KOPT-K1 (cell line): ENCODE measurements around the gene PIF1.
"Not testable (repeated sequence)": the region's sequence is repeated elsewhere in the genome, so short reads cannot be mapped to it uniquely, and the experiment has no call there.

Experiments used
- H3K27ac ChIP-seq: fragments of 200-600 bp; sonication (generic); 2 replicates; pipeline ENCODE4 v1.5.1; 2016; ENCODE audit warnings: antibody characterized with exemption, mild to moderate bottlenecking, low read depth, low read length; ENCODE audit not compliant: poor library complexity, severe bottlenecking
- H3K36me3 ChIP-seq: fragments of 200-600 bp; sonication (generic); 2 replicates; pipeline ENCODE4 v1.5.1; 2017; ENCODE audit warnings: antibody characterized with exemption, mild to moderate bottlenecking, low read length, moderate library complexity; ENCODE audit not compliant: insufficient read depth
- H3K9me3 ChIP-seq: fragments of 200-600 bp; sonication (generic); 2 replicates; pipeline ENCODE4 v1.5.1; 2017; ENCODE audit warnings: antibody characterized with exemption, low read length, mild to moderate bottlenecking; ENCODE audit not compliant: insufficient read depth, poor library complexity, severe bottlenecking

Gene PIF1

GRCh38 chr15:64808785-64809453 lies 16.5 kb downstream of the PIF1 start:
- no peaks in the 10 kb centered on the region for H3K9me3 ChIP-seq
- H3K36me3 ChIP-seq = no peaks in the 10 kb centered on the region
- H3K27ac ChIP-seq = no peak overlapping the region

DNA sequence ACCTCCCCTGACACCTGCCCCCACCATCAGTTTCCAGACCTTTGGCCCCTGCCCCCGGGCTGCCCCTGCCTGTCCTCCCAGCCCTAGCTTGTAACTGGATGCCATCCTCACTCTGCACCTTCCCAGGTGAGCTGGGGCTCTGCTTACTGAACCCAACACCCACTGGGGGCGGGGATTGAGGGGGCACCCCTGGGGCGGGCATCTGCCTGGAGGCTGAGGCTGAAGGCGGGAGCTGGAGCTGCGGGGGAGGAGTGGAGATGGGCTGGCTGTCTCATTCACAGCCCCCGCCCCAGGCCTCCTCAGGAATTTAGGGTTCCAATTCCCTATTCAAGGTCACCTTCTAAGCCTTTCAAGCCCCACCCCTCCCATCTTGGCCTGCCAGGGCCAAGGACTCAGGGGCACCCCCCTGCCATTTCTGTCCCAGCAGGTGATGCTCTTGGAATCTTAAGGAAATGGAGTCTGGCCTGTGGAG lies 17.7 kb downstream of the PIF1 start:
- H3K36me3 ChIP-seq = no peaks in the 10 kb centered on the region

DNA sequence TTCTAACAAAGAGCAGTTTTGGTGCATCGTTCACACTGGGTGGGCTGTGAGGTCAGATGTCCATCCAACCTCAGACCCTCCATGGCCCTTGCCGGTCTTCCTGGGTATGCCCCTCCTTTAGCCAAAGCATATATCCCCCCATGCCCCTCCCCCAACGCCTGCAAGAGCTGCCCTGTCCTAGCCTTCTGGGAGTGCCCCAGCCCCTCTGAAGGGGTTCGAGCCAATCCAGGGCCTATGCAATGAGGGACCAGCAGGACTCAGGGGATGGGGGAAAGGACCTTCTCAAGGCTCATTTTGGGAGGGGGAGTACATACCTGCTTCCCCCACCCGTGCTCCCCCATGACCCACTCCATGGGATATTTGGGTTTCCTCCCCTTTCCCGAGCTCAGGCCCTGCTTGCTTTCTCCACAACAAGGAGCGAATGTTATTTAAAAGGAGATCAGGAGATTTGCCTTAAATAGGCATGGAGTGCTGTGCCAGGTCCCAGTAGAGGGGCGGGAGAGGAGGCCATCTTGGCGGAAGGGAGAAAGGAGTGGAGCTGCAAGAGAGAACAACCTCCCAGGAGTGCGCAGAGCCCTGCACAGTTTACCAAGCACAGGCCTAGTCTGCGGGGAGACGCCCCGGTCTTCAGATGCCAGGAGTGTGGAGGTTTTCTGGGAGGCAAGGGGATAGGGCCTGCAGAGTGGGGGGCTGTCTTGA lies 18.2 kb downstream of the PIF1 start:
- H3K36me3 ChIP-seq = no peaks in the 10 kb centered on the region
- no peak overlapping the region for H3K27ac ChIP-seq

More for the DNA sequence above, 17.7 kb downstream of the PIF1 start:
- Histone ChIP-seq H3K9me3 (no peaks in the 10 kb centered on the region), H3K27ac (no peak overlapping the region)

GRCh38 chr15:64806509-64806908 lies 18.9 kb downstream of the PIF1 start:
- H3K9me3 ChIP-seq = no peaks in the 10 kb centered on the region
- H3K27ac ChIP-seq = no peak overlapping the region
- no peaks in the 10 kb centered on the region for H3K36me3 ChIP-seq

More for the DNA sequence above, 18.2 kb downstream of the PIF1 start:
- no peaks in the 10 kb centered on the region for H3K9me3 ChIP-seq

DNA sequence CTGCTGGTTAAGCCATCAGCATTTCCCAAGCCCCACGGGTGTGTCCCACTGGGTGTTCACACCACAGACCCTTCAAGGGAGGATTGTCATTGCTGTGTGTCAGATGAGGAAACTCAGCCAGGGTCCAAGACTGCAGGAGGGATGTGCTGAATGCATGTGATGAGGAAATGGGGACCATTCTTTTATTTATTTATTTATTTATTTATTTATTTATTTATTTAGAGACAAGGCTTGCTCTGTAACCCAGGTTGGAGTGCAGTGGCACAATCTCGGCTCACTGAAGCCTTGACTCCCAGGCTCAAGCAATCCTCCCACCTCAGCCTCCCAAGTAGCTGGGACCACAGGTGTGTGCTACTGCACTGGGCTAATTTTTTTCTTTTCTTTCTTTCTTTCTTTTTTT lies 20.8 kb downstream of the PIF1 start:
- no peak overlapping the region for H3K27ac ChIP-seq
- H3K36me3 ChIP-seq = no peaks in the 10 kb centered on the region
- no peaks in the 10 kb centered on the region for H3K9me3 ChIP-seq

DNA sequence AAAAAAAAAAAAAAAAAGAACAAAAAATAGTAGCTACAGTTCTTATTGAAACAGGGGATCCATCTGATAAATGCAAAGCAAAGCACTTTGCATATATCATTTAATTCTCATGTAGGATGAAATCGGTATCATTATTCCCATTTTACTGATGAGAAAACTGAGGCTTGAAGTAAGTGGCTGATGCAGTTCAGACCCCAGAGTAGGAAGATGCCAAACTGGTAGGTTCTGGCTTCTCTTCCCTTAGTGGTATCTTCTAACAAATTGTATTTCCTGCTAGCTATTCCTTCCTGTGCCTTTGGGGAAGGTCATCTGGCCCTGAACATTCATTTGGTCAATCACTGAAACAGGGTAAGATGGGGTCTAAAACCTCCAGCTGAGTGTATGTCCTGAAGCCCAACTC lies 21.9 kb downstream of the PIF1 start:
- Histone ChIP-seq H3K27ac (no peak overlapping the region), H3K9me3 (no peaks in the 10 kb centered on the region), H3K36me3 (no peaks in the 10 kb centered on the region)

DNA sequence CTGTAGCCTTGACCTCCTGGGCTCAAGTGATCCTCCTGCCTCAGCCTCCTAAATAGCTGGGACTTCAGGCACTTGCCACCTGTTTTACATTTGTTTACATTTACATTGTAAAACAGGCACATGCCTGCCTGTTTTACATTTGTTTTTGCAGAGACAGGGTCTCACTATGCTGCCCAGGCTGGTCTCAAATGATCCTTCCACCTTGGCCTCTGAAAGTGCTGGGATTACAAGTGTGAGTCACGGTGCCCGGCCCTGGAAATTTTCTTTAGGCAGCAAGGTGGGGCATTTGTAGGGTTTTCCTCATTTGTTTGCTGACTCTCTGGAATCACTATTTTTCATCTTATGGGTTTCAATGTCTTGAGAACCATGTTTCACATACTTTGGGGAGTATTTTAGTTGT lies 25.0 kb downstream of the PIF1 start:
- no peak overlapping the region for H3K27ac ChIP-seq
- H3K9me3 ChIP-seq = no peaks in the 10 kb centered on the region
- no peaks in the 10 kb centered on the region for H3K36me3 ChIP-seq

GRCh38 chr15:64798905-64799304 lies 26.5 kb downstream of the PIF1 start:
- not testable (repeated sequence) for H3K27ac ChIP-seq, H3K9me3 ChIP-seq

GRCh38 chr15:64795921-64796320 lies 29.5 kb downstream of the PIF1 start:
- H3K9me3 ChIP-seq, H3K36me3 ChIP-seq, H3K27ac ChIP-seq: not testable (repeated sequence)

More at GRCh38 chr15:64798905-64799304, 26.5 kb downstream of the PIF1 start:
- not testable (repeated sequence) for H3K36me3 ChIP-seq

DNA sequence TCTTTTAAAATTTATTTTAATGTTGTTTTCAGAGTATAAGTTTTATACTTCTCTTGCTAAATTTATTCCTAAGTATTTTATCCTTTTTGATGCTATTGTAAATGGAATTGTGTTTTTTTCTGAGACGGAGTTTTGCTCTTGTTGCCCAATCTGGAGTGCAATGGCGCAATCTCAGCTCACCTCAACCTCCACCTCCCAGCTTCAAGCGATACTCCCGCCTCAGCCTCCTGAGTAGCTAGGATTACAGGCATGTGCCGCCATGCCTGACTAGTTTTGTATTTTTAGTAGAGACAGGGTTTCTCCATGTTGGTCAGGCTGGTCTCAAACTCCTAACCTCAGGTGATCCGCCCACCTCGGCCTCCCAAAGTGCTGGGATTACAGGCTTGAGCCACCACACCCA lies 30.1 kb downstream of the PIF1 start:
- H3K36me3 ChIP-seq, H3K9me3 ChIP-seq, H3K27ac ChIP-seq: not testable (repeated sequence)

- Histone ChIP-seq H3K27ac (no peak overlapping the region), H3K9me3 (no peaks in the 10 kb centered on the region), H3K36me3 (no peaks in the 10 kb centered on the region)
Measured at GRCh38 chr15:64792282-64792681, 33.2 kb downstream of the PIF1 start.

DNA sequence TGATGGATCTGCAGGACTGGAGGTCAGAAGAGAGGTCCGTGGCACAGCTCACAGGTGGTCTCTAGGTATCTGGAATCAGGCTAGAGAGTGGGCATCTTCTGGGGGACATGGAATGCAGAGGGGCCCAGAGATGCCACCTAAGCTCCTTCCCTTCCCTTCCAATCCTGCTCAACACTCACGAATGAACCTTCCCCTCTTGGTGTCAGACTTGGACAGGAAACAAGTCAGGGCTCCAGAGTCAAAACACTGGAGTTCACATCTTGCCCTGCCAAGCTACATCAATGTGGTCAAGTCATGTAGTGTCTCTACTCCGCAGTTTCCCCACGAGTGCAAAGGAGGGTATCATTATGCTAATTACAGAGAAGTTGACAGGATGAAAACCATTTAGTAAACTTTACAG lies 34.0 kb downstream of the PIF1 start:
- H3K27ac ChIP-seq = no peak overlapping the region
- H3K9me3 ChIP-seq = no peaks in the 10 kb centered on the region
- H3K36me3 ChIP-seq = no peaks in the 10 kb centered on the region

DNA sequence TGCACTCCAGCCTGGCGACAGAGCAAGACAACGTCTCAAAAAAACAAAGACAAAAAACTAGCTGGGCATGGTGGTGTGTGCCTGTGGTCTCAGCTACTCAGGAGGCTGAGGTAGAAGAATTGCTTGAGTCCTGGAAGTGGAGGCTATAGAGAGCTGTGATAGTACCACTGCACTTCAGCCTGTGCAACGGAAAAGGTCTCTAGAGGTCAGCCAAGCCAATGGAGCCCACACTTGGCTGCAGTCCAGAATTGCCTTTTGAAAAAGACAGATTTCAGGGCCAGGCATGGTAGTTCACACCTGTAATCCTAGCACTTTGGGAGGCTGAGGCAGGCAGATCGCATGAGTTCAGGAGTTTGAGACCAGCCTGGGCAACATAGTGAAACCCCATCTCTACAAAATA lies 41.7 kb downstream of the PIF1 start:
- no peaks in the 10 kb centered on the region for H3K9me3 ChIP-seq
- H3K27ac ChIP-seq = no peak overlapping the region
- H3K36me3 ChIP-seq = no peaks in the 10 kb centered on the region

DNA sequence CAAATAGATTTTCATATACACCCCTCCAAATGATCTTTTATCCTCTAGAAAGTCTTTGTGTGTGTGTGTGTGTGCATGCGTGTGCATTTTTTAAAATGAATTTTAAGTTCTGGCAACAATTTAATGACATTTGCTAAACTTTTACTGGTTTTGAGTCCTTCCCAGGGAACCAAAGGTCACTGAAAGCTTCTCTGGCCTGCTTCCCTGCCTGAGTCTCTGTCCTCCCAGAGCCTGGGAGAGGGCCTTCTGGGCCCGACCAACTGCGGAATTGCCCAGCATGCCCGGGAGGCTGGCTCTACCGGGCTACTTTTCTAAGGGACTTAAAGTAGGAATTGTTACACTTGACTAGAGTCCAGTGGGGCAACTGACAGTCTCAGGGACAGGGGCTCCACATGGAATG lies 42.7 kb downstream of the PIF1 start:
- no peaks in the 10 kb centered on the region for H3K9me3 ChIP-seq
- H3K36me3 ChIP-seq = no peaks in the 10 kb centered on the region
- H3K27ac ChIP-seq = no peak overlapping the region

DNA sequence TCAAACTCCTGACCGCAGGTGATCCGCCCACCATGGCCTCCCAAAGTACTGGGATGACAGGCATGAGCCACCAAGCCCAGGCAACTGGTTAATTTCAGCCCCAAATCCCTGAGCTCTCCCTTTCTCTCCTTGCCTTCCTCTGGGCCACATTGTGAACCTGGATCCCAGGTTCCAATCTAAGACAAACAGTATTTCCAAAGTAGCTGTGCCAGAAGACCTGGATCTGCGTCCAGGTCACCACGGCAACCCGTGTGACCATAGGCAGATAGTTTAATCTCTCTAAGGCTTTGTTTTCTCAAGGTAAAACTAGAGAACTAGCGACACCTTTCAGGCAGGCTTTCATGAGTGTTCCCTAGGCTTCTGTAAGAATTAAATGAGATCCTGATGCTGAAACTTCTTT lies 44.1 kb downstream of the PIF1 start:
- Histone ChIP-seq H3K9me3 (no peaks in the 10 kb centered on the region), H3K27ac (no peak overlapping the region), H3K36me3 (no peaks in the 10 kb centered on the region)

DNA sequence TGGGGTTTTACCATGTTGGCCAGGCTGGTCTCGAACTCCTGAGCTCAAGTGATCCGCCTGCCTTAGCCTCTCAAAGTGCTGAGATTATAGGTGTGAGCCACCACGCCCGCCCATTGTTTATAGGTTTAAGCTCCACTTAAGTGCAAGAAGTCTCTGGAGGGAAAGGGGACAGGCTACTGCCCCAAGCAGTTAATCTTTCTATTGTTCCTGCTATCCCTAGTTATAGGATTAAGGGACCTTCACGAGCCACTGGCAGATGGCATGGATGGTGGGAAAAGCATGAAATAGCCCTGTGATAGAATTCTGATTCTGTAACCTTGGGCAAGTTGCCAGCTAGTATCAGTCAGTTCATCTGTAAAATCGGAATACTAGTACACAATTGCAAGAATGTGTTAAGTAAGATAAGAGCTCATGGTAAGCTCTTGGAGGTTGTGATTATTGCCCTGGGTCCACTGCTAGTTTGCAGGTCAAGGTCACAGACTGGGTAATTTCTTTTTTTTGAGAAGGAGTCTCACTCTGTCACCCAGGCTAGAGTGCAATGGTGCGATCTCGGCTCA lies 44.8 kb downstream of the PIF1 start:
- Histone ChIP-seq H3K36me3 (no peaks in the 10 kb centered on the region), H3K27ac (no peak overlapping the region), H3K9me3 (no peaks in the 10 kb centered on the region)
